HCT116 (cell line): ENCODE measurements around the gene PEMT. TPM values are rescaled to one million over a fixed set of nuclear protein-coding genes. Genes with fewer than 3 reads are reported as not detected.

Experiments
- ATAC-seq: fragments of 200-7000 bp; cut with Tn5 transposase; 2 replicates; pipeline ENCODE4 v1.9.1; 2020; ENCODE audit warnings: mild to moderate bottlenecking, moderate library complexity
- BruUV-seq: library from RNA; stranded (reverse); fragments of 400-500 nt; replicated peaks from 2 replicates; lab custom pipeline; 2021; lab: Mats Ljungman, UMichigan
- CTCF ChIA-PET: fragments of 300-600 bp; sonication (Branson Sonifier 250); formaldehyde crosslinking; loops from one replicate; lab custom pipeline; 2021; ENCODE audit warnings: antibody characterized with exemption; lab: Charles Lee
- POLR2A ChIA-PET: fragments of 300-600, 350-600 bp; sonication (Branson Sonifier 250); formaldehyde crosslinking; loops from one replicate; lab custom pipeline; 2021; ENCODE audit warnings: antibody characterized with exemption; lab: Charles Lee
- RAD21 ChIA-PET, 2 experiments: fragments of 300-600 bp; sonication (Branson Sonifier 250); formaldehyde crosslinking; loops; one replicate each; lab custom pipeline; 2023; ENCODE audit warnings: low total read pairs in 2 of 2; ENCODE audit not compliant: uncharacterized antibody in 2 of 2, unreplicated experiment in 2 of 2, low non-redundant PET in 1 of 2; lab: Charles Lee
- DNase-seq: peaks from one replicate; pipeline ENCODE4 v3.0.0-alpha.2; 2010; ENCODE audit warnings: low read depth, low spot score
- H2AFZ ChIP-seq: fragments of 200-600 bp; shearing (Covaris generic), sonication (generic); 2 replicates; pipeline ENCODE4 v1.6.1; 2017; ENCODE audit warnings: low read depth, mixed run types, mixed read lengths, antibody characterized with exemption, low read length; ENCODE audit not compliant: poor library complexity, severe bottlenecking
- H3K27ac ChIP-seq: 2 replicates; pipeline ENCODE4 v1.5.1; 2012; ENCODE audit warnings: low read depth, low read length
- H3K27me3 ChIP-seq: fragments of 200-600 bp; sonication (generic); 2 replicates; pipeline ENCODE4 v1.6.1; 2016; ENCODE audit warnings: mixed run types, low read length, mixed read lengths; ENCODE audit not compliant: insufficient read depth
- H3K36me3 ChIP-seq, 2 experiments: fragments of 200-500 bp in 1 of 2; fragments of 200-600 bp in 1 of 2; sonication (Bioruptor generic) in 1 of 2; sonication (generic) in 1 of 2; 2 replicates each; pipeline versions ENCODE4 v1.5.1 to v1.6.1; 2014 to 2016; ENCODE audit warnings: low read length in 2 of 2, inconsistent platforms in 1 of 2, mixed read lengths in 1 of 2, mixed run types in 1 of 2; ENCODE audit not compliant: insufficient read depth in 2 of 2, control insufficient read depth in 1 of 2
- H3K4me1 ChIP-seq, 2 experiments: fragments of 200-600 bp in 1 of 2; sonication (generic) in 1 of 2; 2 replicates each; pipeline versions ENCODE4 v1.5.1 to v1.6.1; 2012 to 2017; ENCODE audit warnings: low read length in 2 of 2, inconsistent platforms in 1 of 2, mild to moderate bottlenecking in 1 of 2, mixed read lengths in 1 of 2, mixed run types in 1 of 2, moderate library complexity in 1 of 2; ENCODE audit not compliant: insufficient read depth in 2 of 2, control insufficient read depth in 1 of 2
- H3K4me2 ChIP-seq: fragments of 200-600 bp; sonication (generic); 2 replicates; pipeline ENCODE4 v1.6.1; 2017; ENCODE audit warnings: mixed run types, low read length, mixed read lengths
- H3K4me3 ChIP-seq, 2 experiments: fragments of 200-600 bp in 1 of 2; sonication (generic) in 1 of 2; replicated peaks in 1 of 2; 2 replicates each; pipeline ENCODE4 v1.5.1; 2011 to 2016; ENCODE audit warnings: low read length in 2 of 2, control low read depth in 1 of 2, low read depth in 1 of 2, mild to moderate bottlenecking in 1 of 2, mixed read lengths in 1 of 2, mixed run types in 1 of 2
- H3K79me2 ChIP-seq: fragments of 200-600 bp; sonication (generic); 2 replicates; pipeline ENCODE4 v1.6.1; 2017; ENCODE audit warnings: mild to moderate bottlenecking, mixed run types, low read length, moderate library complexity, mixed read lengths; ENCODE audit not compliant: insufficient read depth
- H3K9ac ChIP-seq: fragments of 200-600 bp; sonication (generic); 2 replicates; pipeline ENCODE4 v1.6.1; 2016; ENCODE audit warnings: low read length, mixed read lengths
- H3K9me2 ChIP-seq: fragments of 200-600 bp; sonication (generic), shearing (Covaris generic); 2 replicates; pipeline ENCODE4 v1.6.1; 2017; ENCODE audit warnings: mixed run types, mild to moderate bottlenecking, moderate library complexity; ENCODE audit not compliant: insufficient read depth
- H3K9me3 ChIP-seq, 2 experiments: fragments of 200-500 bp in 1 of 2; fragments of 200-600 bp in 1 of 2; sonication (Bioruptor generic) in 1 of 2; sonication (generic) in 1 of 2; 2 replicates each; pipeline ENCODE4 v1.6.1; 2014 to 2017; ENCODE audit warnings: low read length in 2 of 2, mixed read lengths in 2 of 2, inconsistent platforms in 1 of 2, low read depth in 1 of 2, mild to moderate bottlenecking in 1 of 2, mixed run types in 1 of 2, moderate library complexity in 1 of 2; ENCODE audit not compliant: control insufficient read depth in 1 of 2, insufficient read depth in 1 of 2
- H4K20me1 ChIP-seq: fragments of 200-600 bp; sonication (generic), shearing (Covaris generic); 2 replicates; pipeline ENCODE4 v1.6.1; 2017; ENCODE audit warnings: mixed run types, mild to moderate bottlenecking, moderate library complexity; ENCODE audit not compliant: insufficient read depth
- ATF3 ChIP-seq: IDR thresholded peaks from 2 replicates; pipeline ENCODE4 v1.6.1; 2012
- CBX3 ChIP-seq: IDR thresholded peaks from 2 replicates; pipeline ENCODE4 v1.6.1; 2012; ENCODE audit warnings: low read depth
- EGR1 ChIP-seq: IDR thresholded peaks from 2 replicates; pipeline ENCODE4 v1.6.1; 2012; ENCODE audit warnings: low read depth
- ELF1 ChIP-seq: IDR thresholded peaks from 2 replicates; pipeline ENCODE4 v1.6.1; 2012; ENCODE audit warnings: low read depth, borderline replicate concordance
- EZH2 ChIP-seq: fragments of 200-600 bp; sonication (generic); IDR thresholded peaks from 2 replicates; pipeline ENCODE4 v1.6.1; 2017; ENCODE audit warnings: antibody characterized with exemption, mixed run types
- EZH2phosphoT487 ChIP-seq: fragments of 200-600 bp; IDR thresholded peaks from 2 replicates; pipeline ENCODE4 v1.6.1; 2018; ENCODE audit warnings: antibody characterized with exemption, borderline replicate concordance
- FOSL1 ChIP-seq: IDR thresholded peaks from 2 replicates; pipeline ENCODE4 v1.6.1; 2012; ENCODE audit warnings: low read depth
- POLR2A ChIP-seq: IDR thresholded peaks from 2 replicates; pipeline ENCODE4 v1.7.0; 2011; ENCODE audit warnings: borderline replicate concordance; ENCODE audit not compliant: insufficient read depth, insufficient read length; ENCODE audit errors: extremely low read depth
- POLR2AphosphoS5 ChIP-seq: IDR thresholded peaks from 2 replicates; pipeline ENCODE4 v1.6.1; 2011; ENCODE audit warnings: mild to moderate bottlenecking, low read depth, low read length, moderate library complexity
- REST ChIP-seq: IDR thresholded peaks from 2 replicates; pipeline ENCODE4 v1.6.1; 2012; ENCODE audit warnings: low read depth
- TCF7L2 ChIP-seq: IDR thresholded peaks from 2 replicates; pipeline ENCODE4 v1.7.0; 2011; ENCODE audit warnings: borderline replicate concordance, inconsistent platforms; ENCODE audit not compliant: insufficient read depth, insufficient read length; ENCODE audit errors: extremely low read depth
- YY1 ChIP-seq: IDR thresholded peaks from 2 replicates; pipeline ENCODE4 v1.6.1; 2011; ENCODE audit warnings: low read length, low read depth, moderate library complexity, mild to moderate bottlenecking; ENCODE audit not compliant: insufficient replicate concordance; ENCODE audit errors: extremely low read depth
- intact Hi-C: fragments of 100-400 bp; cut with micrococcal nuclease; formaldehyde crosslinking; loops from 2 replicates; pipeline ENCODE4 v1.10.0; 2022
- total RNA-seq: library from RNA; stranded (reverse); gene quantifications from one replicate; pipeline ENCODE4 v1.2.1, GENCODE V29; 2021; ENCODE audit not compliant: unreplicated experiment
- TF ChIP-seq, protein P1 (sequence below), 3 experiments: fragments of 200-600 bp in 1 of 3; sonication (generic) in 1 of 3; IDR thresholded peaks in 2 of 3; conservative IDR thresholded peaks in 1 of 3; 2 replicates each; pipeline ENCODE4 v1.5.1; 2012 to 2017; ENCODE audit warnings: low read depth in 2 of 3, low read length in 2 of 3, antibody characterized with exemption in 1 of 3, borderline replicate concordance in 1 of 3, control low read depth in 1 of 3, mild to moderate bottlenecking in 1 of 3, mixed read lengths in 1 of 3, mixed run types in 1 of 3, moderate library complexity in 1 of 3; ENCODE audit not compliant: insufficient read depth in 1 of 3
- TF ChIP-seq, protein P2 (sequence below): IDR thresholded peaks from 2 replicates; pipeline ENCODE4 v1.6.1; 2012

The PEMT gene
- total RNA-seq, 1 experiment from 2014 or later: 52.1 TPM

GRCh38 chr17:17514361-17514992 lies 77.0 kb downstream of the PEMT start:
- intact Hi-C loops: no loop called here
- no peaks in the 10 kb centered on the region for H3K27me3 ChIP-seq
- H3K9ac ChIP-seq: no peak overlapping the region
- peaks cover 5 to 49% of the 10 kb centered on the region in 2 experiments; a peak in 3 of 4 replicates for H3K4me1 ChIP-seq
- no peaks in the 10 kb centered on the region for H3K36me3 ChIP-seq
- H4K20me1 ChIP-seq: no peaks in the 10 kb centered on the region
- ATAC-seq: no peak
- DNase-seq: no peak
- RAD21 ChIA-PET: no interaction called here
- no peak overlapping the region for H2AFZ ChIP-seq
- no TSS peak for BruUV-seq
- POLR2A ChIA-PET: no interaction called here
- H3K79me2 ChIP-seq: no peaks in the 10 kb centered on the region
- H3K9me3 ChIP-seq: no peaks in the 10 kb centered on the region
- CTCF ChIA-PET: no interaction called here
- no peak overlapping the region for H3K27ac ChIP-seq
- H3K9me2 ChIP-seq: no peaks in the 10 kb centered on the region
- H3K4me3 ChIP-seq: no peak overlapping the region
- H3K4me2 ChIP-seq: no peak overlapping the region
- TF ChIP-seq, protein P1, sequence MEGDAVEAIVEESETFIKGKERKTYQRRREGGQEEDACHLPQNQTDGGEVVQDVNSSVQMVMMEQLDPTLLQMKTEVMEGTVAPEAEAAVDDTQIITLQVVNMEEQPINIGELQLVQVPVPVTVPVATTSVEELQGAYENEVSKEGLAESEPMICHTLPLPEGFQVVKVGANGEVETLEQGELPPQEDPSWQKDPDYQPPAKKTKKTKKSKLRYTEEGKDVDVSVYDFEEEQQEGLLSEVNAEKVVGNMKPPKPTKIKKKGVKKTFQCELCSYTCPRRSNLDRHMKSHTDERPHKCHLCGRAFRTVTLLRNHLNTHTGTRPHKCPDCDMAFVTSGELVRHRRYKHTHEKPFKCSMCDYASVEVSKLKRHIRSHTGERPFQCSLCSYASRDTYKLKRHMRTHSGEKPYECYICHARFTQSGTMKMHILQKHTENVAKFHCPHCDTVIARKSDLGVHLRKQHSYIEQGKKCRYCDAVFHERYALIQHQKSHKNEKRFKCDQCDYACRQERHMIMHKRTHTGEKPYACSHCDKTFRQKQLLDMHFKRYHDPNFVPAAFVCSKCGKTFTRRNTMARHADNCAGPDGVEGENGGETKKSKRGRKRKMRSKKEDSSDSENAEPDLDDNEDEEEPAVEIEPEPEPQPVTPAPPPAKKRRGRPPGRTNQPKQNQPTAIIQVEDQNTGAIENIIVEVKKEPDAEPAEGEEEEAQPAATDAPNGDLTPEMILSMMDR (IDR thresholded peaks at IDR 0.05 in 2 of 3, conservative IDR thresholded peaks at IDR 0.05 in 1 of 3; ENCODE audit: borderline replicate concordance in 1 of 3, insufficient read depth in 1 of 3, low read depth in 2 of 3, low read length in 2 of 3): no peak
- TF ChIP-seq CBX3 (no peak), ATF3 (no peak), REST (no peak), ELF1 (no peak), POLR2A (no peak), EZH2 (no peak), EZH2phosphoT487 (no peak), EGR1 (no peak), YY1 (no peak), POLR2AphosphoS5 (no peak), TCF7L2 (no peak), FOSL1 (no peak)
- TF ChIP-seq, protein P2, sequence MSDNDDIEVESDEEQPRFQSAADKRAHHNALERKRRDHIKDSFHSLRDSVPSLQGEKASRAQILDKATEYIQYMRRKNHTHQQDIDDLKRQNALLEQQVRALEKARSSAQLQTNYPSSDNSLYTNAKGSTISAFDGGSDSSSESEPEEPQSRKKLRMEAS: no peak
